GM12874 (cell line): ENCODE data around the gene SPPL2B.

ENCODE experiments used
- CTCF ChIP-seq: IDR thresholded peaks from 2 replicates; pipeline ENCODE4 v1.5.1; 2011; ENCODE audit warnings: low read depth, mild to moderate bottlenecking, control low read depth, low read length, moderate library complexity; ENCODE audit not compliant: insufficient read depth

SPPL2B gene

DNA sequence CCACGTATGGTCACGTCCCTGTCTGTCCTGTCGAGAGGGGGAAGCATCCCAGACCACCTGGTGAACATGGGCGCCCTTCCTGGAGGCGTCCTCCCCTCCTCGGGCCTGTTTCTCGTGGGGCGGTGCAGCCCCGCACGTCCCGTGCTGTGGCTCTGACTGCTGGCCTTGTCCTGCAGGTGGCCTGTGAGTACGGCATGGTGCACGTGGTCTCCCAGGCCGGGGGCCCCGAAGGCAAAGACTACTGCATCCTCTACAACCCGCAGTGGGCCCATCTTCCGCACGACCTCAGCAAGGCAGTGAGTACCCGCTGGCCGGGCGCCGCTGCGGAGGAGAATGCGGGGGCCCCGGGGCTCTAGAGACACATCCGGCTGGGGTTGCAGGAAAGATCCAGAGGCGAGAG lies 5.9 kb downstream of the SPPL2B start:
- no peak for TF ChIP-seq CTCF

DNA sequence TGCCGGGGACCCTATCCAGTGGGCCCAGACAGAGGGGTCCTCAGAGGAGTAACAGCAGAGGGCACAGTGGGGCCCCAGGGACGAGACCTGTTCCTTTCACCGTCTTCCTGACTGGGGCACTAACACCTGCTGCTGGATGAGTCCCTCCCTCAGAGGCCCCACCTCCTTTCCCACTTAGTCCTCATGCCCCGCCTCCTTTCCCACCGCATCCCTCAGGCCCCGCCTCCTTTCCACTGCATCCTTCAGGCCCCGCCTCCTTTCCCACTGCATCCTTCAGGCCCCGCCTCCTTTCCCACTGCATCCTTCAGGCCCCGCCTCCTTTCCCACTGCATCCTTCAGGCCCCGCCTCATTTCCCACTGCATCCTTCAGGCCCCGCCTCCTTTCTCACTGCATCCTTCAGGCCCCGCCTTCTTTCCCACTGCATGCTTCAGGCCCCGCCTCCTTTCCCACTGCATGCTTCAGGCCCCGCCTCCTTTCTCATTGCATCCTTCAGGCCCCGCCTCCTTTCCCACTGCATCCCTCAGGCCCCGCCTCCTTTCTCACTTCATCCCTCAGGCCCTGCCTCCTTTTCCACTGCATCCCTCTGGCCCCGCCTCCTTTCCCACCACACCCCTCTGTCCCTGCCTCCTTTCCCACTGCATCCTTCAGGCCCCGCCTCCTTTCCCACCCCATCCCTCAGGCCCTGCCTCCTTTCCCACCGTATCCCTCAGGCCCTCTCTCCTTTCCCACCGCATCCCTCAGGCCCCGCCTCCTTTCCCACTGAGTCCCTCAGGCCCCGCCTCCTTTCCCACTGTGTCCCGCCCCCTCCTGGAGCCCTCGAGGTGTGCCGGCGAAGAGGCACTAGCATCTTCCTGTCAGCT lies 6.7 kb downstream of the SPPL2B start:
- no peak for TF ChIP-seq CTCF

- no peak for TF ChIP-seq CTCF
These were observed 7.4 kb downstream of the SPPL2B start for GRCh38 chr19:2335848-2336247.

GRCh38 chr19:2336528-2337328 lies 8.2 kb downstream of the SPPL2B start:
- no peak for TF ChIP-seq CTCF

- peak; percentile 2; the same call in 1 of the 2 replicates for TF ChIP-seq CTCF
These were observed 8.8 kb downstream of the SPPL2B start for GRCh38 chr19:2337329-2337707.

GRCh38 chr19:2338055-2338615 lies 9.7 kb downstream of the SPPL2B start:
- TF ChIP-seq CTCF: no peak
